Brain microvascular endothelial cell (primary cell): ENCODE results near the gene ASCL5.

Experiments
- DNase-seq: peaks from one replicate; pipeline ENCODE4 v3.0.0-alpha.2; 2020
- H3K27ac ChIP-seq: fragments of 250-450 bp; sonication (Bioruptor Pico); 2 replicates; pipeline ENCODE4 v1.5.1; 2020; ENCODE audit warnings: mild to moderate bottlenecking, moderate library complexity
- H3K27me3 ChIP-seq: fragments of 250-450 bp; sonication (Bioruptor Pico); replicated peaks from 2 replicates; pipeline ENCODE4 v1.5.1; 2020; ENCODE audit warnings: mild to moderate bottlenecking
- H3K36me3 ChIP-seq: fragments of 250-450 bp; sonication (Bioruptor Pico); replicated peaks from 2 replicates; pipeline ENCODE4 v1.5.1; 2020; ENCODE audit warnings: mild to moderate bottlenecking
- H3K4me3 ChIP-seq: 2 replicates; pipeline ENCODE4 v1.5.1; 2011; ENCODE audit warnings: low read depth, mild to moderate bottlenecking, control low read depth, low read length, moderate library complexity
- in situ Hi-C: cut with HindIII; loops from 2 replicates; pipeline ENCODE4 v1.10.0; 2017; ENCODE audit warnings: low sequenced_read_pairs, low pct_ligation_motif_present
- TF ChIP-seq, protein P1 (sequence below): IDR thresholded peaks from 2 replicates; pipeline ENCODE4 v1.5.1; 2011; ENCODE audit warnings: low read depth, mild to moderate bottlenecking, moderate library complexity, low read length, control low read depth, inconsistent platforms; ENCODE audit errors: missing control alignments

Gene ASCL5

DNA sequence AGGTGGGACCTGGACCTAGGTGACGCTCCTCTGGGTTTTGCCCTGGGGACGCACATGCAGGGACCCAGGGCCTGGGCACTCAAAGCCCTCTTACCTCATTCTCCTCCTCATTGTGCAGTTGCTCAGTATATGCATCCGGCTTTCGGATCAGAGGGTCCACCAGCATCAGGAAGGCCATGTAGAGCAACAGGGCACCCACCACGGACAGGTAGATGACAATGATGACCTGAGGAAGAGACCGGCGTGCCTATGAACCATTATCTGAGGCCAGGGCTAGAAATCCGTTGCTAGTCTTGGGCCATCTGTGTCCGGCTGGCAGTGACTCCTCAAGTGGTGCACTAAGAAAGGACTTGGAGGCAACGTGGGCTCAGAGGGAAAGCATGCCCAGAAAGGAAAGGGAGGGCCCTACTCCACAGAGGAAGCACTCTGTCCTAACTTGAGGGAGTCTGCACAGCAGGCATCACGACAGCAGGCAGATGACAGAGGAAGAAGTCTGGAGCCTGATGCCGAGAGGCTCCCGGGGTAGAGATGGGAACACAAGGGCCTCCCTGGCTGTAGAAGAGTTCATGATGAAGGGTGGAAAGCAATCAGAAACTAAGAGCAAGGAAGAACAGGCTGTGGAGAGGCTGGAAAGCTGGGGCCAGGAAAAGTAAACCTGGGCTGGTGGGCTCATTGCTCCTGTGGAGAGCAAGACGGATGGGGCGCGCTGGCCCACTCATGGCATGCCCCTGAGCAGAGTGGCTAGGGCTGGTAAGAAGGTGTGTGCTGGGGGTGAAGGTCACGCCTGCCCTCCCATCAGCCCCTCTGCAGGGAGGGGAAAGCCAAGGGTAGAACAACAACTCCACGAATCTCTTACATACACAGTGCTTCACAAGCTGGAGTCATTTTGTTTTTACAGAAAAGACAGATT lies 17.0 kb upstream of the ASCL5 start:
- Histone ChIP-seq H3K4me3 (no peak overlapping the region), H3K27me3 (no peaks in the 10 kb centered on the region), H3K36me3 (peaks cover 50% of the 10 kb centered on the region), H3K27ac (no peak overlapping the region)
- TF ChIP-seq, protein P1, sequence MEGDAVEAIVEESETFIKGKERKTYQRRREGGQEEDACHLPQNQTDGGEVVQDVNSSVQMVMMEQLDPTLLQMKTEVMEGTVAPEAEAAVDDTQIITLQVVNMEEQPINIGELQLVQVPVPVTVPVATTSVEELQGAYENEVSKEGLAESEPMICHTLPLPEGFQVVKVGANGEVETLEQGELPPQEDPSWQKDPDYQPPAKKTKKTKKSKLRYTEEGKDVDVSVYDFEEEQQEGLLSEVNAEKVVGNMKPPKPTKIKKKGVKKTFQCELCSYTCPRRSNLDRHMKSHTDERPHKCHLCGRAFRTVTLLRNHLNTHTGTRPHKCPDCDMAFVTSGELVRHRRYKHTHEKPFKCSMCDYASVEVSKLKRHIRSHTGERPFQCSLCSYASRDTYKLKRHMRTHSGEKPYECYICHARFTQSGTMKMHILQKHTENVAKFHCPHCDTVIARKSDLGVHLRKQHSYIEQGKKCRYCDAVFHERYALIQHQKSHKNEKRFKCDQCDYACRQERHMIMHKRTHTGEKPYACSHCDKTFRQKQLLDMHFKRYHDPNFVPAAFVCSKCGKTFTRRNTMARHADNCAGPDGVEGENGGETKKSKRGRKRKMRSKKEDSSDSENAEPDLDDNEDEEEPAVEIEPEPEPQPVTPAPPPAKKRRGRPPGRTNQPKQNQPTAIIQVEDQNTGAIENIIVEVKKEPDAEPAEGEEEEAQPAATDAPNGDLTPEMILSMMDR: no peak
- no peak for DNase-seq
- in situ Hi-C loops: no loop called here

DNA sequence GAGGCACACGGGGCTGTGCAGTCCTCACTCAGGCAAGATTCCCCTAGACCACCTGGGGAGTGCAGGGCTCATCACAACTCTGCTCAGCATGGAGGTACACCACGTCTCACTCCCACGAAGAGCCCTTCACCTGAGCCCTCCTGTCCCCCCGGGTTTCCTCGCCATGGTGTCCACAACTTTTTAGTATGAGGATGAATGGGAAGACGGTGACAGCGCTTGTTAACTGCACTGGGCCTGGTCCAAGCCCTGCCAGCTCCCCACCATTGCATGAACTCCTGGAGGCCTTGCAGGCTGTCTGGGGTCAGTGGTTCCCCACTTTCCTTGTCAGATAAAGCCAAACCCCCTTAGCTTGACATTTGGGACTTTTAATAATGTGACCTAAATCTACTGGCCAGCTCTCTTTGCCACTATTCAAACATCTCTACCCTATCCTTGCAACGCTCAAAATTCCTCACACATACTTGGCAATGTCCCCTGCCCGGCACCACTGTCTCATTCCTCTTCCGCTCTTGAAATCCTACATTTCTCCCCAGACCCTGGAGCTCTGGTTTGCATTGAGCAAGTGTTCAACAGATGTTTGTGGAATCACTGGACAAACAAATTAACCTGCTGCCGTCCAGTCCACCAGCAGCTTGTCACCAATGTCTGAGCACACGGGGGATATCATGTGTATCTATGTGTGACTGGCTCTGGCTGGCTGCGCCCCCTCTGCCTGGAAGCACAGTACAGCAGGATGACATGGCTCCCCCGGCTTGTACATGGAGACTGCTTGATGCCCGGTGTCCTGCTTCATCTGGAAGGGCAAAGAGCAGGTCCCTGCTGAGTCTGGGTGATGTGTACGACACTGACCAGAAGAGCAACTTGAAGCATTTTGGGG lies 16.1 kb upstream of the ASCL5 start:
- peaks cover 49% of the 10 kb centered on the region for H3K36me3 ChIP-seq
- in situ Hi-C loops: no loop called here

DNA sequence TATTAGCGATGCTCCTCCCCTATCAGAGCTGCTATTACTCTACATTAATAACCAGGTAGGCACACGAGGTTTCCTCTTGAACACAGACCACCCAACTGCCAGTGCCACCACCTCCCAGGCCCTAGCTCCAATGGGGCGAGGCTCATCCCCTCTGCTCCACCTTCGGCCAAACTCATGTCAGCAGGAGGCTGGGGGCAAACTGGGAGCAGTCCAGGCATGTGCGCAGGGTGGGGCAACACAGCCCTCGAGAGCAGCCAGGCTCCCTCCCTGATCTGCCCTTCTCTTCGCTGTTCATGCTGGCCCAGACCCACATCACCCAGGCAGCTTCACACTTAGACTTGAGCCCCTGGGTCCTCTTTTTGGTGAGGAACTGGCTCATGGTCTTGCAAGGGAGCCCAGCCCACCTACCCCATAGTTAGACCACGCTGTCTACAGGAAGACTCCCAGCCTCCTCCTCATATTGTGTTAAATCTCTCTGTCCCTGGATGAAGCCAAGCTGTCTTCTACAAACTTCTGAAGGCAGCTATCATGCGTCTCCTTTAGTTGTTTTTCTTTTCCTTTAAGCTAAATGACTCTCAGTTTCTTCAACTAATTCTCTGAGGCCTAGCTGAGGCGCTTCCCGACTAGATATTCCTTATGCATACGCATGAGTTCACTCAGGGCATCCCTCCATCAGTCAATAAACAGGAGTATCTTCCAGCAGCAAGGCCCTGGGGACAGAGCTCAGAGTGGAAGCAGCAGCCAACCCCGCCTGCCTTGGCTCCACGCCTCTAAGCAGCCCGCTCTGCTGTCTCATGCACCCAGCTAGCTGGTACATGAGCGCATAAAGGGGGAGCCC lies 15.2 kb upstream of the ASCL5 start:
- Histone ChIP-seq H3K4me3 (no peak overlapping the region), H3K27ac (no peak overlapping the region), H3K27me3 (no peaks in the 10 kb centered on the region), H3K36me3 (peaks cover 45% of the 10 kb centered on the region)
- TF ChIP-seq, protein P1: no peak
- in situ Hi-C loops: no loop called here
- DNase-seq: no peak

More for the DNA sequence above, 16.1 kb upstream of the ASCL5 start:
- H3K27me3 ChIP-seq: no peaks in the 10 kb centered on the region
- DNase-seq: no peak
- H3K4me3 ChIP-seq: no peak overlapping the region
- TF ChIP-seq, protein P1: no peak
- no peak overlapping the region for H3K27ac ChIP-seq

DNA sequence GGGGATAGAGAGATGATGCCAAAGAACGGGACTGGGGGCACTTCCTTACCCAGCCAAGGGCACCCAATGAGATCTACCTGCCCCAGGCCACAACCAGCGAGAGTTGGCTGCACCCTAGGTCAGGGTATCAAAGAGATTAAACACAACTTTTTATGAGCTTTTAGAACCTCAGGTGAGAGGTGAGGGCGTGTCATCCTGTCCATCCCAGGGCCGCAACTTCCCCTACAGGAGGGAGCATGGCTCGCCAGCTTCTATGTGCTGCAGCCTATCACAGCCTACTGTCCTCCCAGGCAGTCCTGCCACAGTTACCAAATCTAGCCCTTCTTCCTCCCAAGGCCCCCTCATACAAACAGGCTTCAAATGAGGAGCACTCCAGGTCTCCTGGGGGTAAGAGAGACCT lies 14.4 kb upstream of the ASCL5 start:
- peaks cover 42% of the 10 kb centered on the region for H3K36me3 ChIP-seq
- no peak for DNase-seq
- H3K27ac ChIP-seq: no peak overlapping the region
- H3K27me3 ChIP-seq: no peaks in the 10 kb centered on the region
- TF ChIP-seq, protein P1: no peak
- in situ Hi-C loops: no loop called here
- H3K4me3 ChIP-seq: no peak overlapping the region

DNA sequence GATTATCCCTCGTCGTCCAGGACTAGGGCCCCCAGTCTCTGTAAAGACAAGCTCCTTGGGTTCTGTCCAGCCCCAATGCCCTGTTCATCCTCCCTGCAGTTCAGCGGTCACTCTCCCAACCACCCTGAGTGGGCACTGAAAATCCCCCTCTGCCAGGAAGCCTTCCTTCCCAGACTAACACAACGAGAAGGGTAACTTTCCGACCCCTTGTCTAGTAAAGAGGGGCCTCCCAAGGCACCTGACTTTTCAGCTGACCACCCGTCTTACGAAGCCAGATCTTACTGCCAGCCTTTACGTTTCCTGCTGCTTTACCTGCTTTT lies 13.9 kb upstream of the ASCL5 start:
- TF ChIP-seq, protein P1: no peak
- in situ Hi-C loops: no loop called here
- Histone ChIP-seq H3K27me3 (no peaks in the 10 kb centered on the region), H3K4me3 (no peak overlapping the region), H3K27ac (no peak overlapping the region), H3K36me3 (peaks cover 39% of the 10 kb centered on the region)
- no peak for DNase-seq
